ENCODE measurements around the gene DARS2. TPM values are rescaled to one million over a fixed set of nuclear protein-coding genes. Genes with fewer than 3 reads are reported as not detected.

The DARS2 gene
- total RNA-seq, 1 experiment from 2014 or later, result 39.3 TPM

- Histone ChIP-seq H2AFZ (ENCODE audit: low read length) (no peak overlapping the region), H3K27me3 (ENCODE audit: low read length) (no peaks in the 10 kb centered on the region), H3K36me3 (ENCODE audit: insufficient read depth, low read length) (peaks cover 9% of the 10 kb centered on the region; the same call in 1 of the 2 replicates), H3K9me2 (replicated peaks; ENCODE audit: insufficient read depth, low read length) (no peaks in the 10 kb centered on the region), H3K4me2 (ENCODE audit: low read depth, low read length, poor library complexity, severe bottlenecking) (no peak overlapping the region), H3K27ac (ENCODE audit: low read length) (no peak overlapping the region), H3K79me2 (ENCODE audit: low read length) (peaks cover 3% of the 10 kb centered on the region; the same call in 1 of the 2 replicates), H3K9ac (ENCODE audit: low read length) (no peak overlapping the region), H3K9me3 (ENCODE audit: low read length) (no peaks in the 10 kb centered on the region), H3K4me3 (ENCODE audit: low read length) (no peak overlapping the region), H3K4me1 (ENCODE audit: low read length) (no peaks in the 10 kb centered on the region), H4K20me1 (ENCODE audit: insufficient read depth, low read depth, low read length) (no peaks in the 10 kb centered on the region; the same call in 1 of the 2 replicates)
- DNase-seq, result no peak
Measured at GRCh38 chr1:173884701-173885100, 60.2 kb downstream of the DARS2 start.

- H3K79me2 ChIP-seq (ENCODE audit: low read length), result peaks cover 3% of the 10 kb centered on the region; the same call in 1 of the 2 replicates
- H3K9me3 ChIP-seq (ENCODE audit: low read length), result no peaks in the 10 kb centered on the region
- H3K27me3 ChIP-seq (ENCODE audit: low read length), result no peaks in the 10 kb centered on the region
Measured at GRCh38 chr1:173886746-173887611, 62.5 kb downstream of the DARS2 start.

GRCh38 chr1:173887627-173888026, 63.2 kb downstream of the DARS2 start:
- no peak overlapping the region for H3K9ac ChIP-seq (ENCODE audit: low read length)
- H3K4me2 ChIP-seq (ENCODE audit: low read depth, low read length, poor library complexity, severe bottlenecking), result no peak overlapping the region
- no peaks in the 10 kb centered on the region for H3K27me3 ChIP-seq (ENCODE audit: low read length)
- no peaks in the 10 kb centered on the region; the same call in 1 of the 2 replicates for H4K20me1 ChIP-seq (ENCODE audit: insufficient read depth, low read depth, low read length)
- no peak overlapping the region for H3K27ac ChIP-seq (ENCODE audit: low read length)
- no peaks in the 10 kb centered on the region for H3K9me3 ChIP-seq (ENCODE audit: low read length)
- H3K4me3 ChIP-seq (ENCODE audit: low read length), result no peak overlapping the region
- DNase-seq, result no peak
- peaks cover 9% of the 10 kb centered on the region; the same call in 1 of the 2 replicates for H3K36me3 ChIP-seq (ENCODE audit: insufficient read depth, low read length)
- no peaks in the 10 kb centered on the region for H3K4me1 ChIP-seq (ENCODE audit: low read length)
- no peak overlapping the region for H2AFZ ChIP-seq (ENCODE audit: low read length)
- H3K79me2 ChIP-seq (ENCODE audit: low read length), result peaks cover 3% of the 10 kb centered on the region; the same call in 1 of the 2 replicates
- H3K9me2 ChIP-seq (replicated peaks; ENCODE audit: insufficient read depth, low read length), result no peaks in the 10 kb centered on the region

More at GRCh38 chr1:173886746-173887611, 62.5 kb downstream of the DARS2 start:
- Histone ChIP-seq H3K27ac (ENCODE audit: low read length) (no peak overlapping the region), H2AFZ (ENCODE audit: low read length) (no peak overlapping the region), H3K4me1 (ENCODE audit: low read length) (no peaks in the 10 kb centered on the region), H4K20me1 (ENCODE audit: insufficient read depth, low read depth, low read length) (no peaks in the 10 kb centered on the region; the same call in 1 of the 2 replicates), H3K4me2 (ENCODE audit: low read depth, low read length, poor library complexity, severe bottlenecking) (no peak overlapping the region), H3K9ac (ENCODE audit: low read length) (no peak overlapping the region), H3K4me3 (ENCODE audit: low read length) (no peak overlapping the region), H3K9me2 (replicated peaks; ENCODE audit: insufficient read depth, low read length) (no peaks in the 10 kb centered on the region), H3K36me3 (ENCODE audit: insufficient read depth, low read length) (peaks cover 9% of the 10 kb centered on the region; the same call in 1 of the 2 replicates)
- no peak for DNase-seq

GRCh38 chr1:173888749-173889148, 64.3 kb downstream of the DARS2 start:
- Histone ChIP-seq H3K27me3 (ENCODE audit: low read length) (no peaks in the 10 kb centered on the region), H3K36me3 (ENCODE audit: insufficient read depth, low read length) (peaks cover 12% of the 10 kb centered on the region; the same call in 1 of the 2 replicates), H3K4me2 (ENCODE audit: low read depth, low read length, poor library complexity, severe bottlenecking) (no peak overlapping the region), H3K9me2 (replicated peaks; ENCODE audit: insufficient read depth, low read length) (no peaks in the 10 kb centered on the region), H3K4me1 (ENCODE audit: low read length) (no peaks in the 10 kb centered on the region), H4K20me1 (ENCODE audit: insufficient read depth, low read depth, low read length) (no peaks in the 10 kb centered on the region; the same call in 1 of the 2 replicates), H3K79me2 (ENCODE audit: low read length) (peaks cover 3% of the 10 kb centered on the region; the same call in 1 of the 2 replicates), H2AFZ (ENCODE audit: low read length) (no peak overlapping the region), H3K4me3 (ENCODE audit: low read length) (no peak overlapping the region), H3K9ac (ENCODE audit: low read length) (no peak overlapping the region), H3K27ac (ENCODE audit: low read length) (no peak overlapping the region), H3K9me3 (ENCODE audit: low read length) (no peaks in the 10 kb centered on the region)
- DNase-seq, result no peak

GRCh38 chr1:173889885-173890284, 65.4 kb downstream of the DARS2 start:
- H3K9ac ChIP-seq (ENCODE audit: low read length), result no peak overlapping the region
- H3K79me2 ChIP-seq (ENCODE audit: low read length), result peaks cover under 1% of the 10 kb centered on the region; the same call in 1 of the 2 replicates
- no peak overlapping the region for H3K27ac ChIP-seq (ENCODE audit: low read length)
- H4K20me1 ChIP-seq (ENCODE audit: insufficient read depth, low read depth, low read length), result no peaks in the 10 kb centered on the region; the same call in 1 of the 2 replicates
- DNase-seq, result no peak
- H3K4me3 ChIP-seq (ENCODE audit: low read length), result no peak overlapping the region
- no peak overlapping the region for H2AFZ ChIP-seq (ENCODE audit: low read length)
- H3K4me1 ChIP-seq (ENCODE audit: low read length), result no peaks in the 10 kb centered on the region
- H3K4me2 ChIP-seq (ENCODE audit: low read depth, low read length, poor library complexity, severe bottlenecking), result no peak overlapping the region
- H3K27me3 ChIP-seq (ENCODE audit: low read length), result no peaks in the 10 kb centered on the region
- peaks cover 12% of the 10 kb centered on the region; the same call in 1 of the 2 replicates for H3K36me3 ChIP-seq (ENCODE audit: insufficient read depth, low read length)
- H3K9me3 ChIP-seq (ENCODE audit: low read length), result no peaks in the 10 kb centered on the region
- H3K9me2 ChIP-seq (replicated peaks; ENCODE audit: insufficient read depth, low read length), result no peaks in the 10 kb centered on the region

- Histone ChIP-seq H2AFZ (ENCODE audit: low read length) (no peak overlapping the region), H3K79me2 (ENCODE audit: low read length) (no peaks in the 10 kb centered on the region), H3K36me3 (ENCODE audit: insufficient read depth, low read length) (peaks cover 3% of the 10 kb centered on the region; the same call in 1 of the 2 replicates), H3K4me1 (ENCODE audit: low read length) (peaks cover 12% of the 10 kb centered on the region), H3K27me3 (ENCODE audit: low read length) (no peaks in the 10 kb centered on the region), H3K4me3 (ENCODE audit: low read length) (no peak overlapping the region), H4K20me1 (ENCODE audit: insufficient read depth, low read depth, low read length) (no peaks in the 10 kb centered on the region; the same call in 1 of the 2 replicates), H3K9ac (ENCODE audit: low read length) (no peak overlapping the region), H3K27ac (ENCODE audit: low read length) (no peak overlapping the region), H3K4me2 (ENCODE audit: low read depth, low read length, poor library complexity, severe bottlenecking) (no peak overlapping the region), H3K9me3 (ENCODE audit: low read length) (no peaks in the 10 kb centered on the region), H3K9me2 (replicated peaks; ENCODE audit: insufficient read depth, low read length) (no peaks in the 10 kb centered on the region)
- DNase-seq, result no peak
Measured at GRCh38 chr1:173893611-173894010, 69.1 kb downstream of the DARS2 start.

- peaks cover 12% of the 10 kb centered on the region for H3K4me1 ChIP-seq (ENCODE audit: low read length)
Measured at GRCh38 chr1:173894189-173894588, 69.7 kb downstream of the DARS2 start.

GRCh38 chr1:173900427-173900826, 76.0 kb downstream of the DARS2 start:
- no peaks in the 10 kb centered on the region for H3K36me3 ChIP-seq (ENCODE audit: insufficient read depth, low read length)
- H3K4me1 ChIP-seq (ENCODE audit: low read length), result peaks cover 19% of the 10 kb centered on the region
- H2AFZ ChIP-seq (ENCODE audit: low read length), result no peak overlapping the region
- no peak for DNase-seq
- H3K9ac ChIP-seq (ENCODE audit: low read length), result no peak overlapping the region
- no peaks in the 10 kb centered on the region for H3K9me3 ChIP-seq (ENCODE audit: low read length)
- H3K27me3 ChIP-seq (ENCODE audit: low read length), result no peaks in the 10 kb centered on the region
- H3K79me2 ChIP-seq (ENCODE audit: low read length), result no peaks in the 10 kb centered on the region
- no peak overlapping the region for H3K4me2 ChIP-seq (ENCODE audit: low read depth, low read length, poor library complexity, severe bottlenecking)
- no peak overlapping the region for H3K27ac ChIP-seq (ENCODE audit: low read length)
- H3K4me3 ChIP-seq (ENCODE audit: low read length), result no peak overlapping the region
- H4K20me1 ChIP-seq (ENCODE audit: insufficient read depth, low read depth, low read length), result no peaks in the 10 kb centered on the region; the same call in 1 of the 2 replicates
- H3K9me2 ChIP-seq (replicated peaks; ENCODE audit: insufficient read depth, low read length), result no peaks in the 10 kb centered on the region

More at GRCh38 chr1:173894189-173894588, 69.7 kb downstream of the DARS2 start:
- Histone ChIP-seq H3K9me3 (ENCODE audit: low read length) (no peaks in the 10 kb centered on the region), H3K4me2 (ENCODE audit: low read depth, low read length, poor library complexity, severe bottlenecking) (no peak overlapping the region), H3K9me2 (replicated peaks; ENCODE audit: insufficient read depth, low read length) (no peaks in the 10 kb centered on the region), H4K20me1 (ENCODE audit: insufficient read depth, low read depth, low read length) (no peaks in the 10 kb centered on the region), H3K27ac (ENCODE audit: low read length) (no peak overlapping the region), H3K9ac (ENCODE audit: low read length) (no peak overlapping the region), H3K27me3 (ENCODE audit: low read length) (no peaks in the 10 kb centered on the region), H3K79me2 (ENCODE audit: low read length) (no peaks in the 10 kb centered on the region), H3K4me3 (ENCODE audit: low read length) (no peak overlapping the region), H3K36me3 (ENCODE audit: insufficient read depth, low read length) (peaks cover 3% of the 10 kb centered on the region; the same call in 1 of the 2 replicates), H2AFZ (ENCODE audit: low read length) (no peak overlapping the region)
- DNase-seq, result no peak

All from Karpas-422 (cell line).